Hepatocyte (in vitro differentiated cells): ENCODE data around the gene HIF1A. TPM values are rescaled to one million over a fixed set of nuclear protein-coding genes. Genes with fewer than 3 reads are reported as not detected.
"Not testable (repeated sequence)": the region's sequence is repeated elsewhere in the genome, so short reads cannot be mapped to it uniquely, and the experiment has no call there.

Experiments used
- DNase-seq: peaks from one replicate; pipeline ENCODE4 v3.0.0-alpha.2; 2016; ENCODE audit warnings: low spot score
- H2AFZ ChIP-seq: fragments of 200-600 bp; sonication (generic); 2 replicates; pipeline ENCODE4 v1.6.0; 2016; ENCODE audit warnings: antibody characterized with exemption, mild to moderate bottlenecking
- H3K27ac ChIP-seq: fragments of 200-600 bp; sonication (generic); 2 replicates; pipeline ENCODE4 v1.5.1; 2016; ENCODE audit warnings: mild to moderate bottlenecking
- H3K27me3 ChIP-seq: fragments of 200-600 bp; sonication (generic); 2 replicates; pipeline ENCODE4 v1.6.1; 2016
- H3K36me3 ChIP-seq: fragments of 200-600 bp; sonication (generic); replicated peaks from 2 replicates; pipeline ENCODE4 v1.5.1; 2016; ENCODE audit warnings: low read depth; ENCODE audit not compliant: insufficient read depth
- H3K4me1 ChIP-seq: fragments of 200-600 bp; sonication (generic); 2 replicates; pipeline ENCODE4 v1.5.1; 2016; ENCODE audit warnings: mild to moderate bottlenecking, moderate library complexity; ENCODE audit not compliant: insufficient read depth
- H3K4me2 ChIP-seq: fragments of 200-600 bp; sonication (generic); 2 replicates; pipeline ENCODE4 v1.6.0; 2016
- H3K4me3 ChIP-seq: fragments of 200-600 bp; sonication (generic); 2 replicates; pipeline ENCODE4 v1.5.1; 2016; ENCODE audit warnings: mild to moderate bottlenecking
- H3K79me2 ChIP-seq: fragments of 200-600 bp; sonication (generic); 2 replicates; pipeline ENCODE4 v1.6.0; 2017; ENCODE audit warnings: mild to moderate bottlenecking
- H3K9me2 ChIP-seq: fragments of 200-600 bp; sonication (generic); replicated peaks from 2 replicates; pipeline ENCODE4 v1.6.0; 2017; ENCODE audit warnings: mild to moderate bottlenecking; ENCODE audit not compliant: insufficient read depth
- H3K9me3 ChIP-seq: fragments of 200-600 bp; sonication (generic); 2 replicates; pipeline ENCODE4 v1.5.1; 2016; ENCODE audit warnings: low read depth, mild to moderate bottlenecking
- H4K20me1 ChIP-seq: fragments of 200-600 bp; sonication (generic); 2 replicates; pipeline ENCODE4 v1.6.0; 2016; ENCODE audit warnings: mild to moderate bottlenecking; ENCODE audit not compliant: insufficient read depth, poor library complexity, severe bottlenecking
- CTCF ChIP-seq: fragments of 200-600 bp; sonication (generic); IDR thresholded peaks from 2 replicates; pipeline ENCODE4 v1.5.1; 2016; ENCODE audit warnings: antibody characterized with exemption, mild to moderate bottlenecking; ENCODE audit not compliant: poor library complexity
- EZH2 ChIP-seq: fragments of 200-600 bp; sonication (generic); IDR thresholded peaks from 2 replicates; pipeline ENCODE4 v1.6.1; 2016; ENCODE audit warnings: antibody characterized with exemption, mild to moderate bottlenecking, borderline replicate concordance
- EZH2phosphoT487 ChIP-seq: fragments of 200-600 bp; sonication (generic); IDR thresholded peaks from one replicate; pipeline ENCODE4 v1.6.1; 2018; ENCODE audit warnings: antibody characterized with exemption, mild to moderate bottlenecking, low read depth, moderate library complexity; ENCODE audit not compliant: unreplicated experiment, severe bottlenecking
- WGBS: methylation state at CpG from one replicate; pipeline ENCODE4 v1.1.6; 2016; ENCODE audit warnings: low lambda C conversion rate; ENCODE audit errors: missing lambda C conversion rate; 5-methylcytosine and 5-hydroxymethylcytosine counted together
- polyA plus RNA-seq: library from polyadenylated mRNA; unstranded; fragments of >200 nt; fragmentation: Nextera tagmentation; extraction: Ambion mirVana; gene quantifications from 2 replicates; pipeline ENCODE4 v1.2.1, GENCODE V29; 2016
- total RNA-seq: library from RNA; depleted of rRNA; stranded (reverse); fragments of >200 nt; gene quantifications from 2 replicates; pipeline ENCODE4 v1.2.3, GENCODE V29; 2014

Gene HIF1A
- total and polyA plus RNA-seq, 2 experiments from 2014 or later: 169 to 285 TPM

GRCh38 chr14:61653507-61653906 lies 41.8 kb upstream of the HIF1A start:
- Histone ChIP-seq H4K20me1 (no peaks in the 10 kb centered on the region), H3K79me2 (no peaks in the 10 kb centered on the region), H3K9me2 (no peaks in the 10 kb centered on the region), H3K4me3 (no peak overlapping the region), H3K4me1 (peaks cover 5% of the 10 kb centered on the region), H3K4me2 (peak overlapping the region; percentile 11), H3K27ac (no peak overlapping the region), H3K27me3 (no peaks in the 10 kb centered on the region), H2AFZ (no peak overlapping the region), H3K36me3 (no peaks in the 10 kb centered on the region), H3K9me3 (no peaks in the 10 kb centered on the region)
- peak; percentile 39 for DNase-seq
- WGBS: 46% methylated on average over 6 of the region's 6 CpGs
- TF ChIP-seq CTCF (no peak), EZH2 (no peak), EZH2phosphoT487 (no peak)

- H3K9me3 ChIP-seq: no peaks in the 10 kb centered on the region
- H3K4me3 ChIP-seq: no peak overlapping the region
- H4K20me1 ChIP-seq: no peaks in the 10 kb centered on the region
- 97% methylated on average over 1 of the region's 1 CpG for WGBS
- no peak for DNase-seq
- TF ChIP-seq EZH2 (no peak), EZH2phosphoT487 (no peak), CTCF (no peak)
- no peak overlapping the region for H2AFZ ChIP-seq
- no peaks in the 10 kb centered on the region for H3K79me2 ChIP-seq
- no peak overlapping the region for H3K27ac ChIP-seq
- H3K27me3 ChIP-seq: no peaks in the 10 kb centered on the region
- no peaks in the 10 kb centered on the region for H3K9me2 ChIP-seq
- H3K36me3 ChIP-seq: no peaks in the 10 kb centered on the region
- peaks cover 5% of the 10 kb centered on the region for H3K4me1 ChIP-seq
- H3K4me2 ChIP-seq: no peak overlapping the region
These were observed 41.3 kb upstream of the HIF1A start for GRCh38 chr14:61654026-61654425.

GRCh38 chr14:61655777-61656176 lies 39.5 kb upstream of the HIF1A start:
- no peaks in the 10 kb centered on the region for H3K36me3 ChIP-seq
- no peak for DNase-seq
- H2AFZ ChIP-seq: no peak overlapping the region
- no peak overlapping the region for H3K4me2 ChIP-seq
- WGBS: 91% methylated on average over 3 of the region's 3 CpGs
- no peaks in the 10 kb centered on the region for H3K9me3 ChIP-seq
- no peaks in the 10 kb centered on the region for H4K20me1 ChIP-seq
- peaks cover 5% of the 10 kb centered on the region for H3K4me1 ChIP-seq
- H3K79me2 ChIP-seq: no peaks in the 10 kb centered on the region
- no peak overlapping the region for H3K4me3 ChIP-seq
- no peaks in the 10 kb centered on the region for H3K27me3 ChIP-seq
- H3K27ac ChIP-seq: no peak overlapping the region
- no peaks in the 10 kb centered on the region for H3K9me2 ChIP-seq
- TF ChIP-seq EZH2phosphoT487 (no peak), CTCF (no peak), EZH2 (no peak)

GRCh38 chr14:61656341-61656740 lies 39.0 kb upstream of the HIF1A start:
- Histone ChIP-seq H2AFZ (no peak overlapping the region), H4K20me1 (no peaks in the 10 kb centered on the region), H3K4me1 (peaks cover 7% of the 10 kb centered on the region), H3K79me2 (no peaks in the 10 kb centered on the region), H3K36me3 (no peaks in the 10 kb centered on the region), H3K27ac (no peak overlapping the region), H3K4me2 (no peak overlapping the region), H3K9me2 (no peaks in the 10 kb centered on the region), H3K9me3 (no peaks in the 10 kb centered on the region), H3K4me3 (no peak overlapping the region), H3K27me3 (no peaks in the 10 kb centered on the region)
- TF ChIP-seq EZH2phosphoT487: no peak
- 97% methylated on average over 4 of the region's 4 CpGs for WGBS
- no peak for DNase-seq

- peaks cover 10% of the 10 kb centered on the region for H3K4me1 ChIP-seq
- H3K9me3 ChIP-seq, H3K4me2 ChIP-seq, DNase-seq, H3K36me3 ChIP-seq, H3K27ac ChIP-seq, H3K27me3 ChIP-seq, H4K20me1 ChIP-seq, H3K9me2 ChIP-seq, H3K4me3 ChIP-seq, H3K79me2 ChIP-seq, H2AFZ ChIP-seq: not testable (repeated sequence)
- WGBS: 93% methylated on average over 2 of the region's 3 CpGs
These were observed 37.2 kb upstream of the HIF1A start for GRCh38 chr14:61658111-61658510.
